Occipital lobe (tissue), 2 donors: Measurements from ENCODE around the gene PLSCR1. TPM values are rescaled to one million over a fixed set of nuclear protein-coding genes. Genes with fewer than 3 reads are reported as not detected.

Experiments
- DNase-seq: peaks from one replicate; lab custom pipeline; 2025; lab: John Stamatoyannopoulos, UW
- total RNA-seq: library from RNA; depleted of rRNA; stranded (reverse); fragments of >200 nt; gene quantifications from one replicate; pipeline ENCODE4 v1.2.3, GENCODE V29; 2014

Gene PLSCR1
- 11.9 TPM for total RNA-seq

GRCh38 chr3:146544002-146544928 is at the start of gene PLSCR1:
Gene PLSCR1 (minus strand): TSS chr3:146544607. CDS start chr3:146536552, 8,055 bp downstream.
- DNase-seq = peak; percentile 74

GRCh38 chr3:146593776-146594175 is 49.4 kb upstream of the PLSCR1 start:
- DNase-seq = no peak

GRCh38 chr3:146590521-146590920 is 46.1 kb upstream of the PLSCR1 start:
- DNase-seq = no peak

- DNase-seq = no peak
Observed at GRCh38 chr3:146589899-146590508, 45.6 kb upstream of the PLSCR1 start.

- no peak for DNase-seq
Observed at GRCh38 chr3:146585156-146585555, 40.7 kb upstream of the PLSCR1 start.

GRCh38 chr3:146581951-146582467 is 37.6 kb upstream of the PLSCR1 start:
- no peak for DNase-seq

GRCh38 chr3:146581080-146581601 is 36.7 kb upstream of the PLSCR1 start:
- no peak for DNase-seq

GRCh38 chr3:146577662-146578061 is 33.3 kb upstream of the PLSCR1 start:
- DNase-seq = no peak

GRCh38 chr3:146575636-146576035 is 31.2 kb upstream of the PLSCR1 start:
- no peak for DNase-seq

GRCh38 chr3:146574173-146574572 is 29.8 kb upstream of the PLSCR1 start:
- DNase-seq = no peak

- DNase-seq = no peak
Observed at GRCh38 chr3:146569314-146569713, 24.9 kb upstream of the PLSCR1 start.

- no peak for DNase-seq
Observed at GRCh38 chr3:146566138-146566537, 21.7 kb upstream of the PLSCR1 start.

- no peak for DNase-seq
Observed at GRCh38 chr3:146561879-146562278, 17.5 kb upstream of the PLSCR1 start.

- DNase-seq = no peak
Observed at GRCh38 chr3:146561463-146561862, 17.1 kb upstream of the PLSCR1 start.

GRCh38 chr3:146560678-146561077 is 16.3 kb upstream of the PLSCR1 start:
- no peak for DNase-seq

GRCh38 chr3:146559388-146559787 is 15.0 kb upstream of the PLSCR1 start:
- no peak for DNase-seq

- DNase-seq = no peak
Observed at GRCh38 chr3:146558781-146559180, 14.4 kb upstream of the PLSCR1 start.

- DNase-seq = no peak
Observed at GRCh38 chr3:146557745-146558144, 13.3 kb upstream of the PLSCR1 start.

GRCh38 chr3:146555311-146555710 is 10.9 kb upstream of the PLSCR1 start:
- no peak for DNase-seq

GRCh38 chr3:146554151-146554760 is 9.8 kb upstream of the PLSCR1 start:
- no peak for DNase-seq

GRCh38 chr3:146550743-146551510 is 6.5 kb upstream of the PLSCR1 start:
- no peak for DNase-seq
